GM23338 (cell line): ENCODE measurements around the gene SLC8B1. TPM values are rescaled to one million over a fixed set of nuclear protein-coding genes. Genes with fewer than 3 reads are reported as not detected.

ENCODE experiments used
- ATAC-seq: fragments of 200-7000 bp; cut with Tn5 transposase; 3 replicates; pipeline ENCODE4 v1.9.1; 2020
- DNase-seq: peaks from one replicate; pipeline ENCODE4 v3.0.0-alpha.2; 2015; ENCODE audit warnings: low spot score
- H2AFZ ChIP-seq: fragments of 200-600 bp; sonication (generic); 2 replicates; pipeline ENCODE4 v1.8.0; 2016; ENCODE audit warnings: antibody characterized with exemption, mild to moderate bottlenecking, moderate library complexity
- H3F3A ChIP-seq: fragments of 200-600 bp; sonication (generic); replicated peaks from 2 replicates; pipeline ENCODE4 v1.8.0; 2017; ENCODE audit warnings: antibody characterized with exemption, mixed run types, low read depth
- H3K27ac ChIP-seq: fragments of 200-600 bp; sonication (generic); 2 replicates; pipeline ENCODE4 v1.6.1; 2016; ENCODE audit warnings: low read depth
- H3K27me3 ChIP-seq: fragments of 200-600 bp; sonication (generic); 2 replicates; pipeline ENCODE4 v1.8.0; 2016; ENCODE audit warnings: mild to moderate bottlenecking, mixed run types, moderate library complexity; ENCODE audit not compliant: insufficient read depth
- H3K36me3 ChIP-seq: fragments of 200-600 bp; sonication (generic); 2 replicates; pipeline ENCODE4 v1.8.0; 2016; ENCODE audit warnings: mild to moderate bottlenecking; ENCODE audit not compliant: insufficient read depth
- H3K4me1 ChIP-seq: fragments of 200-600 bp; sonication (generic); 2 replicates; pipeline ENCODE4 v1.8.0; 2016; ENCODE audit warnings: mild to moderate bottlenecking, moderate library complexity; ENCODE audit not compliant: insufficient read depth
- H3K4me2 ChIP-seq: fragments of 200-600 bp; sonication (generic); 2 replicates; pipeline ENCODE4 v1.7.1; 2017; ENCODE audit warnings: mixed run types
- H3K4me3 ChIP-seq: fragments of 200-600 bp; sonication (generic); 2 replicates; pipeline ENCODE4 v1.6.1; 2016; ENCODE audit warnings: mixed run types
- H3K79me2 ChIP-seq: fragments of 200-600 bp; sonication (generic); replicated peaks from 2 replicates; pipeline ENCODE4 v1.8.0; 2017; ENCODE audit warnings: mild to moderate bottlenecking; ENCODE audit not compliant: insufficient read depth
- H3K9me2 ChIP-seq: fragments of 200-600 bp; sonication (generic); 2 replicates; pipeline ENCODE4 v1.8.0; 2017; ENCODE audit not compliant: insufficient read depth
- H4K20me1 ChIP-seq: fragments of 200-600 bp; sonication (generic); replicated peaks from 2 replicates; pipeline ENCODE4 v1.8.0; 2017; ENCODE audit warnings: mild to moderate bottlenecking; ENCODE audit not compliant: insufficient read depth
- H3K27ac Mint-ChIP-seq: 2 replicates; pipeline ENCODE4 v1.8.0; 2020; ENCODE audit warnings: inconsistent platforms, mild to moderate bottlenecking, moderate library complexity, mixed read lengths
- H3K27me3 Mint-ChIP-seq: 3 replicates; pipeline ENCODE4 v1.8.0; 2022; ENCODE audit warnings: low read depth, mild to moderate bottlenecking, moderate library complexity, mixed read lengths, inconsistent platforms; ENCODE audit not compliant: insufficient read depth, poor library complexity
- H3K36me3 Mint-ChIP-seq: 3 replicates; pipeline ENCODE4 v1.8.0; 2021; ENCODE audit warnings: low read depth, mild to moderate bottlenecking, inconsistent platforms, moderate library complexity, mixed read lengths
- H3K4me1 Mint-ChIP-seq: 3 replicates; pipeline ENCODE4 v1.8.0; 2020; ENCODE audit warnings: mild to moderate bottlenecking, inconsistent platforms, mixed read lengths
- H3K4me3 Mint-ChIP-seq: 3 replicates; pipeline ENCODE4 v1.8.0; 2021; ENCODE audit warnings: moderate library complexity, mild to moderate bottlenecking, inconsistent platforms, mixed read lengths
- H3K9me3 Mint-ChIP-seq: 3 replicates; pipeline ENCODE4 v1.8.0; 2020; ENCODE audit warnings: moderate library complexity, mild to moderate bottlenecking, inconsistent platforms, mixed read lengths
- CREB1 ChIP-seq: fragments of 250-450 bp; sonication (Bioruptor Pico); IDR thresholded peaks from 2 replicates; pipeline ENCODE4 v1.5.0; 2020; ENCODE audit warnings: low read depth, mild to moderate bottlenecking, moderate library complexity
- ETS1 ChIP-seq: IDR thresholded peaks from 2 replicates; pipeline ENCODE4 v1.6.1; 2016; ENCODE audit warnings: antibody characterized with exemption
- EZH2 ChIP-seq: fragments of 200-600 bp; sonication (generic); IDR thresholded peaks from one replicate; pipeline ENCODE4 v1.8.0; 2017; ENCODE audit warnings: antibody characterized with exemption, mild to moderate bottlenecking, low read depth; ENCODE audit not compliant: unreplicated experiment
- EZH2phosphoT487 ChIP-seq: fragments of 200-600 bp; sonication (generic); IDR thresholded peaks from one replicate; pipeline ENCODE4 v1.8.1; 2018; ENCODE audit warnings: antibody characterized with exemption; ENCODE audit not compliant: unreplicated experiment
- JUNB ChIP-seq: IDR thresholded peaks from one replicate; pipeline ENCODE4 v1.6.1; 2016; ENCODE audit warnings: antibody characterized with exemption; ENCODE audit not compliant: unreplicated experiment
- NANOG ChIP-seq: IDR thresholded peaks from 2 replicates; pipeline ENCODE4 v1.6.1; 2016; ENCODE audit warnings: antibody characterized with exemption, borderline replicate concordance
- POLR2AphosphoS5 ChIP-seq: IDR thresholded peaks from 2 replicates; pipeline ENCODE4 v1.6.1; 2016; ENCODE audit warnings: antibody characterized with exemption, low read depth
- STAT1 ChIP-seq: IDR thresholded peaks from one replicate; pipeline ENCODE4 v1.6.1; 2016; ENCODE audit warnings: antibody characterized with exemption; ENCODE audit not compliant: unreplicated experiment
- ZNF114 ChIP-seq: fragments of 250-450 bp; sonication (Bioruptor Pico); IDR thresholded peaks from 2 replicates; pipeline ENCODE4 v1.5.0; 2020; ENCODE audit warnings: mild to moderate bottlenecking, moderate library complexity
- ZNF331 ChIP-seq: fragments of 250-450 bp; sonication (Bioruptor Pico); IDR thresholded peaks from 2 replicates; pipeline ENCODE4 v1.5.0; 2020; ENCODE audit warnings: low read depth, mild to moderate bottlenecking, moderate library complexity
- polyA plus RNA-seq: library from polyadenylated mRNA; unstranded; fragments of >200 nt; fragmentation: Nextera tagmentation; extraction: Ambion mirVana; gene quantifications from 2 replicates; pipeline ENCODE4 v1.2.1, GENCODE V29; 2016
- total RNA-seq: library from RNA; depleted of rRNA; stranded (reverse); fragments of >200 nt; shearing (Covaris generic); gene quantifications from 2 replicates; pipeline ENCODE4 v1.2.3, GENCODE V29; 2014
- TF ChIP-seq, protein P1 (sequence below): IDR thresholded peaks from one replicate; pipeline ENCODE4 v1.6.1; 2018; ENCODE audit warnings: antibody characterized with exemption; ENCODE audit not compliant: unreplicated experiment
- TF ChIP-seq, protein P2 (sequence below), 2 experiments: fragments of 200-600 bp in 1 of 2; sonication (generic) in 1 of 2; conservative IDR thresholded peaks; 2 replicates each; pipeline versions ENCODE4 v1.5.1 to v1.6.1; 2016 to 2017; ENCODE audit warnings: antibody characterized with exemption in 2 of 2, low read depth in 2 of 2, mild to moderate bottlenecking in 2 of 2, moderate library complexity in 1 of 2
- TF ChIP-seq, protein P3 (sequence below): fragments of 250-450 bp; sonication (Bioruptor Pico); IDR thresholded peaks from 2 replicates; pipeline ENCODE4 v1.5.0; 2020; ENCODE audit warnings: mild to moderate bottlenecking, moderate library complexity

SLC8B1 gene
- total and polyA plus RNA-seq, 2 experiments from 2014 or later: 6.0 to 8.9 TPM

DNA sequence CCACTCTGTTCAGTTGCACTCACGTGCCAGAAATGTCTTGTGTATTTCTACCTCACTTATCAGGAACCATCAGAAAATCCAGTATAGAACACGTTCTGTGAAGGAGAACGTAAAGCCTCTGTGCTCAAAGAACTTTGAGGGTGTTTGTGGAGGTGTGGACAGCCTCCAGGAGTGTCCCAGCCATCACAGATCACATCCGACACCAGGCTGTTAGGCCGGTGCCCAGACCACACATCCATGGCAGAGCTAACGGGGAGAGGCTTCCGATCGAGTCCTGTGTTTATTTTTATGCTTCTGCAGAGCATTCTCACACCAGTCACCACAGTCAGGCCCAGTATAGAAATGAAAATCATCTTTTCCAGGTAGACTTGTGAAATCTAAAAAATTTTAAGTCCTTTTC is 60.1 kb downstream of the SLC8B1 start:
- no peak for DNase-seq
- no peaks in the 10 kb centered on the region for H3K9me3 Mint-ChIP-seq

More for the DNA sequence above, 60.1 kb downstream of the SLC8B1 start:
- Mint-ChIP-seq H3K36me3 (peaks cover 10% of the 10 kb centered on the region), H3K4me3 (no peak overlapping the region), H3K4me1 (peaks cover 9% of the 10 kb centered on the region), H3K27me3 (peaks cover 7% of the 10 kb centered on the region), H3K27ac (no peak overlapping the region)
- Histone ChIP-seq H3K4me1 (no peaks in the 10 kb centered on the region), H3K27me3 (no peaks in the 10 kb centered on the region), H3K27ac (no peak overlapping the region), H3K9me2 (no peaks in the 10 kb centered on the region), H3F3A (no peaks in the 10 kb centered on the region), H3K79me2 (no peaks in the 10 kb centered on the region), H4K20me1 (no peaks in the 10 kb centered on the region), H3K4me2 (no peak overlapping the region), H2AFZ (no peak overlapping the region), H3K36me3 (no peaks in the 10 kb centered on the region), H3K4me3 (no peak overlapping the region)
- TF ChIP-seq STAT1 (no peak), JUNB (no peak), EZH2 (no peak), CREB1 (CRISPR knock-in tag) (no peak), ZNF114 (no peak), POLR2AphosphoS5 (no peak), EZH2phosphoT487 (no peak), ETS1 (no peak), NANOG (no peak), ZNF331 (no peak)
- TF ChIP-seq, protein P1, sequence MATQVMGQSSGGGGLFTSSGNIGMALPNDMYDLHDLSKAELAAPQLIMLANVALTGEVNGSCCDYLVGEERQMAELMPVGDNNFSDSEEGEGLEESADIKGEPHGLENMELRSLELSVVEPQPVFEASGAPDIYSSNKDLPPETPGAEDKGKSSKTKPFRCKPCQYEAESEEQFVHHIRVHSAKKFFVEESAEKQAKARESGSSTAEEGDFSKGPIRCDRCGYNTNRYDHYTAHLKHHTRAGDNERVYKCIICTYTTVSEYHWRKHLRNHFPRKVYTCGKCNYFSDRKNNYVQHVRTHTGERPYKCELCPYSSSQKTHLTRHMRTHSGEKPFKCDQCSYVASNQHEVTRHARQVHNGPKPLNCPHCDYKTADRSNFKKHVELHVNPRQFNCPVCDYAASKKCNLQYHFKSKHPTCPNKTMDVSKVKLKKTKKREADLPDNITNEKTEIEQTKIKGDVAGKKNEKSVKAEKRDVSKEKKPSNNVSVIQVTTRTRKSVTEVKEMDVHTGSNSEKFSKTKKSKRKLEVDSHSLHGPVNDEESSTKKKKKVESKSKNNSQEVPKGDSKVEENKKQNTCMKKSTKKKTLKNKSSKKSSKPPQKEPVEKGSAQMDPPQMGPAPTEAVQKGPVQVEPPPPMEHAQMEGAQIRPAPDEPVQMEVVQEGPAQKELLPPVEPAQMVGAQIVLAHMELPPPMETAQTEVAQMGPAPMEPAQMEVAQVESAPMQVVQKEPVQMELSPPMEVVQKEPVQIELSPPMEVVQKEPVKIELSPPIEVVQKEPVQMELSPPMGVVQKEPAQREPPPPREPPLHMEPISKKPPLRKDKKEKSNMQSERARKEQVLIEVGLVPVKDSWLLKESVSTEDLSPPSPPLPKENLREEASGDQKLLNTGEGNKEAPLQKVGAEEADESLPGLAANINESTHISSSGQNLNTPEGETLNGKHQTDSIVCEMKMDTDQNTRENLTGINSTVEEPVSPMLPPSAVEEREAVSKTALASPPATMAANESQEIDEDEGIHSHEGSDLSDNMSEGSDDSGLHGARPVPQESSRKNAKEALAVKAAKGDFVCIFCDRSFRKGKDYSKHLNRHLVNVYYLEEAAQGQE: no peak
- TF ChIP-seq, protein P2, sequence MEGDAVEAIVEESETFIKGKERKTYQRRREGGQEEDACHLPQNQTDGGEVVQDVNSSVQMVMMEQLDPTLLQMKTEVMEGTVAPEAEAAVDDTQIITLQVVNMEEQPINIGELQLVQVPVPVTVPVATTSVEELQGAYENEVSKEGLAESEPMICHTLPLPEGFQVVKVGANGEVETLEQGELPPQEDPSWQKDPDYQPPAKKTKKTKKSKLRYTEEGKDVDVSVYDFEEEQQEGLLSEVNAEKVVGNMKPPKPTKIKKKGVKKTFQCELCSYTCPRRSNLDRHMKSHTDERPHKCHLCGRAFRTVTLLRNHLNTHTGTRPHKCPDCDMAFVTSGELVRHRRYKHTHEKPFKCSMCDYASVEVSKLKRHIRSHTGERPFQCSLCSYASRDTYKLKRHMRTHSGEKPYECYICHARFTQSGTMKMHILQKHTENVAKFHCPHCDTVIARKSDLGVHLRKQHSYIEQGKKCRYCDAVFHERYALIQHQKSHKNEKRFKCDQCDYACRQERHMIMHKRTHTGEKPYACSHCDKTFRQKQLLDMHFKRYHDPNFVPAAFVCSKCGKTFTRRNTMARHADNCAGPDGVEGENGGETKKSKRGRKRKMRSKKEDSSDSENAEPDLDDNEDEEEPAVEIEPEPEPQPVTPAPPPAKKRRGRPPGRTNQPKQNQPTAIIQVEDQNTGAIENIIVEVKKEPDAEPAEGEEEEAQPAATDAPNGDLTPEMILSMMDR (conservative IDR thresholded peaks at IDR 0.05; ENCODE audit: low read depth in 2 of 2): no peak
- TF ChIP-seq, protein P3, sequence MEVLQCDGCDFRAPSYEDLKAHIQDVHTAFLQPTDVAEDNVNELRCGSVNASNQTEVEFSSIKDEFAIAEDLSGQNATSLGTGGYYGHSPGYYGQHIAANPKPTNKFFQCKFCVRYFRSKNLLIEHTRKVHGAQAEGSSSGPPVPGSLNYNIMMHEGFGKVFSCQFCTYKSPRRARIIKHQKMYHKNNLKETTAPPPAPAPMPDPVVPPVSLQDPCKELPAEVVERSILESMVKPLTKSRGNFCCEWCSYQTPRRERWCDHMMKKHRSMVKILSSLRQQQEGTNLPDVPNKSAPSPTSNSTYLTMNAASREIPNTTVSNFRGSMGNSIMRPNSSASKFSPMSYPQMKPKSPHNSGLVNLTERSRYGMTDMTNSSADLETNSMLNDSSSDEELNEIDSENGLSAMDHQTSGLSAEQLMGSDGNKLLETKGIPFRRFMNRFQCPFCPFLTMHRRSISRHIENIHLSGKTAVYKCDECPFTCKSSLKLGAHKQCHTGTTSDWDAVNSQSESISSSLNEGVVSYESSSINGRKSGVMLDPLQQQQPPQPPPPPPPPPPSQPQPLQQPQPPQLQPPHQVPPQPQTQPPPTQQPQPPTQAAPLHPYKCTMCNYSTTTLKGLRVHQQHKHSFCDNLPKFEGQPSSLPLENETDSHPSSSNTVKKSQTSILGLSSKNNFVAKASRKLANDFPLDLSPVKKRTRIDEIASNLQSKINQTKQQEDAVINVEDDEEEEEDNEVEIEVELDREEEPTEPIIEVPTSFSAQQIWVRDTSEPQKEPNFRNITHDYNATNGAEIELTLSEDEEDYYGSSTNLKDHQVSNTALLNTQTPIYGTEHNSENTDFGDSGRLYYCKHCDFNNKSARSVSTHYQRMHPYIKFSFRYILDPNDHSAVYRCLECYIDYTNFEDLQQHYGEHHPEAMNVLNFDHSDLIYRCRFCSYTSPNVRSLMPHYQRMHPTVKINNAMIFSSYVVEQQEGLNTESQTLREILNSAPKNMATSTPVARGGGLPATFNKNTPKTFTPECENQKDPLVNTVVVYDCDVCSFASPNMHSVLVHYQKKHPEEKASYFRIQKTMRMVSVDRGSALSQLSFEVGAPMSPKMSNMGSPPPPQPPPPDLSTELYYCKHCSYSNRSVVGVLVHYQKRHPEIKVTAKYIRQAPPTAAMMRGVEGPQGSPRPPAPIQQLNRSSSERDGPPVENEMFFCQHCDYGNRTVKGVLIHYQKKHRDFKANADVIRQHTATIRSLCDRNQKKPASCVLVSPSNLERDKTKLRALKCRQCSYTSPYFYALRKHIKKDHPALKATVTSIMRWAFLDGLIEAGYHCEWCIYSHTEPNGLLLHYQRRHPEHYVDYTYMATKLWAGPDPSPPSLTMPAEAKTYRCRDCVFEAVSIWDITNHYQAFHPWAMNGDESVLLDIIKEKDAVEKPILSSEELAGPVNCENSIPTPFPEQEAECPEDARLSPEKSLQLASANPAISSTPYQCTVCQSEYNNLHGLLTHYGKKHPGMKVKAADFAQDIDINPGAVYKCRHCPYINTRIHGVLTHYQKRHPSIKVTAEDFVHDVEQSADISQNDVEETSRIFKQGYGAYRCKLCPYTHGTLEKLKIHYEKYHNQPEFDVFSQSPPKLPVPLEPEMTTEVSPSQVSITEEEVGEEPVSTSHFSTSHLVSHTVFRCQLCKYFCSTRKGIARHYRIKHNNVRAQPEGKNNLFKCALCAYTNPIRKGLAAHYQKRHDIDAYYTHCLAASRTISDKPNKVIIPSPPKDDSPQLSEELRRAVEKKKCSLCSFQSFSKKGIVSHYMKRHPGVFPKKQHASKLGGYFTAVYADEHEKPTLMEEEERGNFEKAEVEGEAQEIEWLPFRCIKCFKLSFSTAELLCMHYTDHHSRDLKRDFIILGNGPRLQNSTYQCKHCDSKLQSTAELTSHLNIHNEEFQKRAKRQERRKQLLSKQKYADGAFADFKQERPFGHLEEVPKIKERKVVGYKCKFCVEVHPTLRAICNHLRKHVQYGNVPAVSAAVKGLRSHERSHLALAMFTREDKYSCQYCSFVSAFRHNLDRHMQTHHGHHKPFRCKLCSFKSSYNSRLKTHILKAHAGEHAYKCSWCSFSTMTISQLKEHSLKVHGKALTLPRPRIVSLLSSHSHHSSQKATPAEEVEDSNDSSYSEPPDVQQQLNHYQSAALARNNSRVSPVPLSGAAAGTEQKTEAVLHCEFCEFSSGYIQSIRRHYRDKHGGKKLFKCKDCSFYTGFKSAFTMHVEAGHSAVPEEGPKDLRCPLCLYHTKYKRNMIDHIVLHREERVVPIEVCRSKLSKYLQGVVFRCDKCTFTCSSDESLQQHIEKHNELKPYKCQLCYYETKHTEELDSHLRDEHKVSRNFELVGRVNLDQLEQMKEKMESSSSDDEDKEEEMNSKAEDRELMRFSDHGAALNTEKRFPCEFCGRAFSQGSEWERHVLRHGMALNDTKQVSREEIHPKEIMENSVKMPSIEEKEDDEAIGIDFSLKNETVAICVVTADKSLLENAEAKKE (CRISPR knock-in tag): no peak
- ATAC-seq: no peak
